B cell (primary cell): ENCODE data around the gene PPP2R5E.

ENCODE experiments used
- CTCF ChIP-seq: fragments of 200-600 bp; IDR thresholded peaks from one replicate; pipeline ENCODE4 v1.8.0; 2022; ENCODE audit warnings: antibody characterized with exemption, mild to moderate bottlenecking
- EZH2 ChIP-seq: IDR thresholded peaks from 2 replicates; pipeline ENCODE4 v1.6.1; 2012; ENCODE audit warnings: borderline replicate concordance, low read depth, mild to moderate bottlenecking, moderate library complexity, low read length; ENCODE audit not compliant: insufficient read depth, poor library complexity, severe bottlenecking

GRCh38 chr14:63326840-63327239 lies 216.3 kb downstream of the PPP2R5E start:
- no peak for TF ChIP-seq CTCF
- TF ChIP-seq EZH2 = no peak
